Measurements from ENCODE around the gene NEK1. TPM values are rescaled to one million over a fixed set of nuclear protein-coding genes. Genes with fewer than 3 reads are reported as not detected.

The NEK1 gene
- total RNA-seq, 1 experiment from 2014 or later: 12.3 TPM

DNA sequence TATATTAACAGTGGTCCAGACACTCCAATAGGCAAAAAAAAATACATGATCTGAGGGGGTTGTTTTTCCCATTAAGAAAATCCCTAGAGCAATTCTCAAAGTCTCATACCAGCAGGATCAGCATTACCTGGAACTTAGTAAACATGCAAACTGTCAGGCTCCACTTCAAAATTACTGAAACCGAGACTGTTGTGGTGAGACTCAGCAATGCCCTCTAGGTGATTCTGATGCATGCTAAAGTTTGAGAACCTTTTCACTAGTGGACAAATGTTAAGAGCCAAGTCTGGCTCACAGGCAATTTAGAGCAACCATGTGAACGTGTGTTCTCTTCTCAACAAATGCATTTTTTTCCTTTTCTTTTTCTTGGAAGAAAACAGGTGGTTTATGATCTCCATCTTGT, 30.2 kb downstream of the NEK1 start:
- Histone ChIP-seq H3K23me2 (ENCODE audit: insufficient read length, low read depth, low read length, poor library complexity, severe bottlenecking) (no peaks in the 10 kb centered on the region), H3K27ac (ENCODE audit: insufficient read length, low read depth, low read length) (no peak overlapping the region), H3K18ac (ENCODE audit: insufficient read length, low read depth, low read length) (no peak overlapping the region), H2BK5ac (ENCODE audit: insufficient read length, low read length) (no peak overlapping the region), H4K5ac (ENCODE audit: insufficient read length, low read depth, low read length) (no peak overlapping the region), H3K4me2 (ENCODE audit: insufficient read depth, insufficient read length, low read length) (no peak overlapping the region), H3K79me2 (ENCODE audit: insufficient read depth, low read length) (no peaks in the 10 kb centered on the region), H4K20me1 (ENCODE audit: control insufficient read depth, insufficient read depth, insufficient read length) (no peaks in the 10 kb centered on the region), H4K91ac (ENCODE audit: insufficient read length, low read depth, low read length) (no peak overlapping the region), H3K9ac (ENCODE audit: extremely low read depth, insufficient read length, low read length) (no peak overlapping the region), H4K8ac (replicated peaks; ENCODE audit: insufficient read length, low read depth, low read length) (no peak overlapping the region), H3K23ac (ENCODE audit: insufficient read length, low read depth, low read length) (no peak overlapping the region), H2BK20ac (ENCODE audit: low read depth, low read length, poor library complexity, severe bottlenecking) (no peak overlapping the region), H3K4me1 (ENCODE audit: insufficient read depth, low read length) (no peaks in the 10 kb centered on the region), H2AFZ (ENCODE audit: low read length) (no peak overlapping the region), H3K14ac (ENCODE audit: insufficient read depth, low read length) (no peak overlapping the region), H2BK15ac (ENCODE audit: low read depth, low read length) (no peak overlapping the region), H2BK12ac (ENCODE audit: insufficient read length, low read depth, low read length) (no peak overlapping the region), H3T11ph (ENCODE audit: low read length) (no peak overlapping the region), H3K9me3 (ENCODE audit: control insufficient read depth, low read depth, low read length) (no peaks in the 10 kb centered on the region), H3K56ac (ENCODE audit: insufficient read length, low read depth, low read length) (no peak overlapping the region), H2BK120ac (ENCODE audit: low read depth, low read length, poor library complexity, severe bottlenecking) (no peak overlapping the region), H3K4ac (ENCODE audit: low read depth, low read length) (no peak overlapping the region), H3K27me3 (ENCODE audit: insufficient read depth, low read length) (no peaks in the 10 kb centered on the region), H3K79me1 (ENCODE audit: insufficient read depth, low read depth, low read length, poor library complexity, severe bottlenecking) (no peaks in the 10 kb centered on the region), H2AK5ac (ENCODE audit: insufficient read length, low read length) (no peak overlapping the region)
- H3K36me3 Mint-ChIP-seq (ENCODE audit: insufficient read depth in 1 of 3, low read depth in 3 of 3): peaks cover 0 to 7% (median 6%) of the 10 kb centered on the region in 3 experiments; a peak in 3 of 7 replicates
- no peak overlapping the region for H3K4me3 Mint-ChIP-seq
- no peak overlapping the region for H3K27ac Mint-ChIP-seq
- H3K4me1 Mint-ChIP-seq: no peaks in the 10 kb centered on the region
- no CpG with 5 or more reads among the region's 2 CpGs for WGBS (ENCODE audit: extremely low coverage, insufficient read length, low lambda C conversion rate)
- TF ChIP-seq, protein P1, sequence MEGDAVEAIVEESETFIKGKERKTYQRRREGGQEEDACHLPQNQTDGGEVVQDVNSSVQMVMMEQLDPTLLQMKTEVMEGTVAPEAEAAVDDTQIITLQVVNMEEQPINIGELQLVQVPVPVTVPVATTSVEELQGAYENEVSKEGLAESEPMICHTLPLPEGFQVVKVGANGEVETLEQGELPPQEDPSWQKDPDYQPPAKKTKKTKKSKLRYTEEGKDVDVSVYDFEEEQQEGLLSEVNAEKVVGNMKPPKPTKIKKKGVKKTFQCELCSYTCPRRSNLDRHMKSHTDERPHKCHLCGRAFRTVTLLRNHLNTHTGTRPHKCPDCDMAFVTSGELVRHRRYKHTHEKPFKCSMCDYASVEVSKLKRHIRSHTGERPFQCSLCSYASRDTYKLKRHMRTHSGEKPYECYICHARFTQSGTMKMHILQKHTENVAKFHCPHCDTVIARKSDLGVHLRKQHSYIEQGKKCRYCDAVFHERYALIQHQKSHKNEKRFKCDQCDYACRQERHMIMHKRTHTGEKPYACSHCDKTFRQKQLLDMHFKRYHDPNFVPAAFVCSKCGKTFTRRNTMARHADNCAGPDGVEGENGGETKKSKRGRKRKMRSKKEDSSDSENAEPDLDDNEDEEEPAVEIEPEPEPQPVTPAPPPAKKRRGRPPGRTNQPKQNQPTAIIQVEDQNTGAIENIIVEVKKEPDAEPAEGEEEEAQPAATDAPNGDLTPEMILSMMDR (conservative IDR thresholded peaks at IDR 0.05): no peak
- no peak for DNase-seq
- no peaks in the 10 kb centered on the region for H3K9me3 Mint-ChIP-seq
- H3K27me3 Mint-ChIP-seq (ENCODE audit: low read depth): no peaks in the 10 kb centered on the region

All from H9 (cell line).